GM12878 (cell line): Measurements from ENCODE around the gene ZFP91. TPM values are rescaled to one million over a fixed set of nuclear protein-coding genes. Genes with fewer than 3 reads are reported as not detected.

Experiments
- ATAC-seq: fragments of 200-7000 bp; cut with Tn5 transposase; 3 replicates; pipeline ENCODE4 v1.9.1; 2020; ENCODE audit warnings: mild to moderate bottlenecking, moderate library complexity
- BruUV-seq: library from RNA; stranded (reverse); fragments of 400-500 nt; replicated peaks from 2 replicates; lab custom pipeline; 2021; lab: Mats Ljungman, UMichigan
- CTCF ChIA-PET: fragments of 300-600 bp; sonication (Branson Sonifier 250); formaldehyde crosslinking; extraction: SDS; loops from one replicate; lab custom pipeline; 2021; ENCODE audit warnings: inconsistent platforms; lab: Yijun Ruan, JAX
- POLR2A ChIA-PET: fragments of 350-600 bp; formaldehyde crosslinking; extraction: SDS; loops from one replicate; lab custom pipeline; 2021; ENCODE audit warnings: inconsistent platforms; lab: Charles Lee
- RAD21 ChIA-PET: fragments of 300-600 bp; sonication (Branson Sonifier 250); formaldehyde crosslinking; loops from one replicate; lab custom pipeline; 2023; ENCODE audit warnings: antibody characterized with exemption; ENCODE audit not compliant: unreplicated experiment; lab: Charles Lee
- SMC1A ChIA-PET: fragments of 300-600 bp; sonication (Branson Sonifier 250); formaldehyde crosslinking; loops from one replicate; lab custom pipeline; 2023; ENCODE audit not compliant: unreplicated experiment, uncharacterized antibody; lab: Charles Lee
- DNase-seq: peaks from one replicate; pipeline ENCODE4 v3.0.0-alpha.2; 2011; ENCODE audit warnings: low read depth, low spot score
- FAIRE-seq: peaks from 3 replicates; lab custom pipeline; 2011; peaks lifted over from hg19 to GRCh38; lab: Jason Lieb, UNC
- H2AFZ ChIP-seq: 2 replicates; pipeline ENCODE4 v1.6.0; 2011; ENCODE audit warnings: low read depth, low read length, control low read depth; ENCODE audit not compliant: control insufficient read depth
- H3K27ac ChIP-seq: 2 replicates; pipeline ENCODE4 v1.5.1; 2011; ENCODE audit warnings: control low read depth; ENCODE audit not compliant: control insufficient read depth, insufficient read depth
- H3K27me3 ChIP-seq, 2 experiments: replicated peaks in 1 of 2; 2 replicates each; pipeline versions ENCODE4 v1.6.0 to v1.6.1; 2011; ENCODE audit warnings: low read length in 1 of 2; ENCODE audit not compliant: control insufficient read depth in 2 of 2, insufficient read depth in 2 of 2
- H3K36me3 ChIP-seq, 2 experiments: 2 replicates each; pipeline ENCODE4 v1.5.1; 2011; ENCODE audit warnings: low read length in 1 of 2; ENCODE audit not compliant: control insufficient read depth in 2 of 2, insufficient read depth in 2 of 2
- H3K4me1 ChIP-seq: 2 replicates; pipeline ENCODE4 v1.6.1; 2011; ENCODE audit warnings: mild to moderate bottlenecking, low read length, moderate library complexity, mixed read lengths; ENCODE audit not compliant: control insufficient read depth, insufficient read depth
- H3K4me2 ChIP-seq: 2 replicates; pipeline ENCODE4 v1.6.0; 2011; ENCODE audit warnings: control low read depth; ENCODE audit not compliant: control insufficient read depth, insufficient read depth
- H3K4me3 ChIP-seq: fragments of 200-600 bp; sonication (generic); 2 replicates; pipeline ENCODE4 v1.5.1; 2016
- H3K79me2 ChIP-seq: 2 replicates; pipeline ENCODE4 v1.6.0; 2011; ENCODE audit warnings: low read length; ENCODE audit not compliant: control insufficient read depth, insufficient read depth
- H3K9ac ChIP-seq: 2 replicates; pipeline ENCODE4 v1.8.0; 2011; ENCODE audit warnings: low read length, control low read depth, mixed read lengths; ENCODE audit not compliant: control insufficient read depth, insufficient read depth
- H3K9me3 ChIP-seq: replicated peaks from 3 replicates; pipeline ENCODE4 v1.5.1; 2011; ENCODE audit warnings: mild to moderate bottlenecking, low read length; ENCODE audit not compliant: control insufficient read depth, insufficient read depth
- H4K20me1 ChIP-seq: 2 replicates; pipeline ENCODE4 v1.6.0; 2011; ENCODE audit not compliant: control insufficient read depth, insufficient read depth
- CBFB ChIP-seq: IDR thresholded peaks from 2 replicates; pipeline ENCODE4 v1.6.1; 2016; ENCODE audit warnings: antibody characterized with exemption, low read depth
- CHD2 ChIP-seq: IDR thresholded peaks from 2 replicates; pipeline ENCODE4 v1.6.1; 2011; ENCODE audit warnings: low read depth, low read length, improper control_type of control experiment, borderline replicate concordance
- E2F4 ChIP-seq: IDR thresholded peaks from 2 replicates; pipeline ENCODE4 v1.6.1; 2012; ENCODE audit warnings: low read depth, low read length, improper control_type of control experiment
- ESRRA ChIP-seq: IDR thresholded peaks from 2 replicates; pipeline ENCODE4 v1.6.1; 2012; ENCODE audit warnings: mild to moderate bottlenecking, low read length, improper control_type of control experiment
- ETV6 ChIP-seq, 2 experiments: fragments of 450-650 bp in 1 of 2; IDR thresholded peaks in 1 of 2; conservative IDR thresholded peaks in 1 of 2; 2 replicates each; pipeline ENCODE4 v1.6.1; 2014; ENCODE audit warnings: antibody characterized with exemption in 1 of 2, borderline replicate concordance in 1 of 2, low read depth in 1 of 2, mild to moderate bottlenecking in 1 of 2, moderate library complexity in 1 of 2
- HDAC6 ChIP-seq: fragments of 200-600 bp; sonication (generic); IDR thresholded peaks from one replicate; pipeline ENCODE4 v1.8.0; 2017; ENCODE audit warnings: antibody characterized with exemption; ENCODE audit not compliant: unreplicated experiment
- MTA3 ChIP-seq: IDR thresholded peaks from 2 replicates; pipeline ENCODE4 v1.6.1; 2012; ENCODE audit warnings: low read length, inconsistent platforms, borderline replicate concordance
- MYB ChIP-seq: fragments of 150-350 bp; IDR thresholded peaks from 2 replicates; pipeline ENCODE4 v1.6.1; 2014; ENCODE audit warnings: mild to moderate bottlenecking, low read depth, low read length, borderline replicate concordance
- MYC ChIP-seq: IDR thresholded peaks from 2 replicates; pipeline ENCODE4 v1.6.1; 2011; ENCODE audit warnings: mild to moderate bottlenecking, low read length, moderate library complexity, inconsistent platforms; ENCODE audit not compliant: insufficient read depth, insufficient replicate concordance, insufficient read length, severe bottlenecking
- RAD21 ChIP-seq: IDR thresholded peaks from 2 replicates; pipeline ENCODE4 v1.6.1; 2011; ENCODE audit warnings: mild to moderate bottlenecking, low read depth, low read length, moderate library complexity; ENCODE audit not compliant: insufficient read depth
- RELA ChIP-seq: fragments of 450-650 bp; IDR thresholded peaks from 2 replicates; pipeline ENCODE4 v1.8.0; 2014; ENCODE audit warnings: borderline replicate concordance; ENCODE audit not compliant: partially characterized antibody
- SKIL ChIP-seq: fragments of 450-650 bp; IDR thresholded peaks from 2 replicates; pipeline ENCODE4 v1.6.1; 2017; ENCODE audit warnings: mild to moderate bottlenecking, low read depth, inconsistent platforms; ENCODE audit not compliant: poor library complexity, severe bottlenecking
- SMAD1 ChIP-seq: fragments of 450-650 bp; IDR thresholded peaks from 2 replicates; pipeline ENCODE4 v1.6.1; 2018; ENCODE audit warnings: mild to moderate bottlenecking, low read depth; ENCODE audit not compliant: partially characterized antibody
- ZNF207 ChIP-seq: fragments of 450-650 bp; IDR thresholded peaks from 2 replicates; pipeline ENCODE4 v1.6.1; 2014; ENCODE audit warnings: antibody characterized with exemption, mild to moderate bottlenecking, borderline replicate concordance
- in situ Hi-C: fragments of 300-500 bp; cut with MboI; formaldehyde crosslinking; loops from 9 replicates; pipeline ENCODE4 v1.14.3; 2018; ENCODE audit warnings: mixed read lengths
- intact Hi-C: fragments of 100-400 bp; cut with micrococcal nuclease; formaldehyde crosslinking; loops from one replicate; pipeline ENCODE4 v1.14.2; 2022; ENCODE audit not compliant: unreplicated experiment
- polyA plus RNA-seq, 11 experiments: library from polyadenylated mRNA; depleted of rRNA in 4 of 11; unstranded in 6 of 11; stranded (reverse) in 5 of 11; fragments of >200 nt; fragmentation: Nextera tagmentation in 4 of 11; fragmentation: Illumina TruSeq in 1 of 11; extraction: Ambion mirVana in 4 of 11; extraction: Trizol in 1 of 11; gene quantifications; 1 replicate in 1 of 11; 2 replicates in 10 of 11; pipeline versions ENCODE4 v1.2.1 to v1.2.3, GENCODE V29; 2011 to 2016; ENCODE audit warnings: inconsistent platforms in 2 of 11, missing spikeins in 2 of 11, low read depth in 1 of 11
- total RNA-seq, 4 experiments: library from RNA; depleted of rRNA in 3 of 4; stranded (reverse); fragments of >200 nt in 3 of 4; fragmentation: Illumina TruSeq in 1 of 4; extraction: Trizol in 1 of 4; gene quantifications; 2 replicates each; pipeline versions ENCODE4 v1.2.1 to v1.2.3, GENCODE V29; 2013 to 2021
- TF ChIP-seq, protein P1 (sequence below): fragments of 450-650 bp; IDR thresholded peaks from 2 replicates; pipeline ENCODE4 v1.6.1; 2017; ENCODE audit warnings: mild to moderate bottlenecking, moderate library complexity

Gene ZFP91
- total and polyA plus RNA-seq, 10 of the 15 experiments (the other 5 are each of a cell fraction or from before 2014, with no cell fraction given) = 12.9 to 54.1 (median 31.7) TPM

- TF ChIP-seq SKIL (no peak), RAD21 (no peak), MTA3 (no peak), ZNF207 (no peak), MYC (no peak), CHD2 (no peak), HDAC6 (no peak)
Observed at GRCh38 chr11:58562375-58562800, 16.5 kb upstream of the ZFP91 start (continued).

DNA sequence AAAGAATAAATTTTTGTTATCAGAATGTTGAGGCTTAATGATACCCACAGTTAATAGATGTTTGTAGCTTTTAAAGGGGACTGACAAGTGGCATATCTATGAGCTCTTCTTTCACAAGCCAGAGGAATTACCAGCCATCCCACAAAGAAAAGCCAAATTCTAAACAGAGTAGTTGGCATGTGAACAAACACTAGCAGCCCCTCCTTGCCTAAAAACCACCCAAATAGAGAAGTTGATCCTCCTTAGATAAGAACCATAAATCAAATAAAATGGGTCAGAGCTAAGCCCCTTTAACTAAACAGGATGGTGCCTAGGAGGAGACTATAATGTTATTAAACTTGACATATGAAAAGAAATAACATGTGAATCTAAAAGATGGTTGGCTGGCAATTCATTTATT is 14.6 kb upstream of the ZFP91 start:
- peaks cover 5 to 20% of the 10 kb centered on the region in 2 experiments for H3K36me3 ChIP-seq
- ATAC-seq (no peak), DNase-seq (no peak), FAIRE-seq (no peak)
- no peaks in the 10 kb centered on the region for H3K9me3 ChIP-seq
- RAD21 ChIA-PET = interaction anchor here (0.8 to 1.6 kb wide), 4 partner anchors 9 to 66 kb away, joined by 3 to 6 read pairs (median 4); partner anchors contain the start of gene LPXN
- intact Hi-C loops = no loop called here
- H3K4me2 ChIP-seq = no peak overlapping the region
- H3K27ac ChIP-seq = no peak overlapping the region
- H3K4me1 ChIP-seq = peaks cover 19% of the 10 kb centered on the region
- SMC1A ChIA-PET = interaction anchor here (0.8 to 2.2 kb wide), 5 partner anchors 9 to 66 kb away, joined by 3 to 7 read pairs (median 3); no protein-coding TSS in a partner anchor
- in situ Hi-C loops = loop anchor here (10.0 kb wide), 1 partner anchor 221 kb away; no protein-coding TSS in a partner anchor
- H2AFZ ChIP-seq = no peak overlapping the region
- no peaks in the 10 kb centered on the region for H3K27me3 ChIP-seq
- no TSS peak for BruUV-seq
- POLR2A ChIA-PET = interaction anchor here (0.5 to 1.5 kb wide), 4 partner anchors 14 to 920 kb away, joined by 3 to 6 read pairs (median 4); no protein-coding TSS in a partner anchor
- H3K4me3 ChIP-seq = no peak overlapping the region
- CTCF ChIA-PET = interaction anchor here (0.7 to 2.2 kb wide), 8 partner anchors 9 to 495 kb away, joined by 3 to 11 read pairs (median 6); partner anchors contain the start of genes CNTF and LPXN
- no peak overlapping the region for H3K9ac ChIP-seq
- peaks cover 4% of the 10 kb centered on the region; the same call in 1 of the 2 replicates for H4K20me1 ChIP-seq
- H3K79me2 ChIP-seq = peaks cover 59% of the 10 kb centered on the region
- TF ChIP-seq CBFB (no peak), E2F4 (no peak), ETV6 (conservative IDR thresholded peaks at IDR 0.05 in 1 of 2, IDR thresholded peaks at IDR 0.05 in 1 of 2; ENCODE audit: borderline replicate concordance in 1 of 2, low read depth in 1 of 2) (no peak), RELA (no peak), ESRRA (no peak), MYB (no peak), SMAD1 (no peak)
- TF ChIP-seq, protein P1, sequence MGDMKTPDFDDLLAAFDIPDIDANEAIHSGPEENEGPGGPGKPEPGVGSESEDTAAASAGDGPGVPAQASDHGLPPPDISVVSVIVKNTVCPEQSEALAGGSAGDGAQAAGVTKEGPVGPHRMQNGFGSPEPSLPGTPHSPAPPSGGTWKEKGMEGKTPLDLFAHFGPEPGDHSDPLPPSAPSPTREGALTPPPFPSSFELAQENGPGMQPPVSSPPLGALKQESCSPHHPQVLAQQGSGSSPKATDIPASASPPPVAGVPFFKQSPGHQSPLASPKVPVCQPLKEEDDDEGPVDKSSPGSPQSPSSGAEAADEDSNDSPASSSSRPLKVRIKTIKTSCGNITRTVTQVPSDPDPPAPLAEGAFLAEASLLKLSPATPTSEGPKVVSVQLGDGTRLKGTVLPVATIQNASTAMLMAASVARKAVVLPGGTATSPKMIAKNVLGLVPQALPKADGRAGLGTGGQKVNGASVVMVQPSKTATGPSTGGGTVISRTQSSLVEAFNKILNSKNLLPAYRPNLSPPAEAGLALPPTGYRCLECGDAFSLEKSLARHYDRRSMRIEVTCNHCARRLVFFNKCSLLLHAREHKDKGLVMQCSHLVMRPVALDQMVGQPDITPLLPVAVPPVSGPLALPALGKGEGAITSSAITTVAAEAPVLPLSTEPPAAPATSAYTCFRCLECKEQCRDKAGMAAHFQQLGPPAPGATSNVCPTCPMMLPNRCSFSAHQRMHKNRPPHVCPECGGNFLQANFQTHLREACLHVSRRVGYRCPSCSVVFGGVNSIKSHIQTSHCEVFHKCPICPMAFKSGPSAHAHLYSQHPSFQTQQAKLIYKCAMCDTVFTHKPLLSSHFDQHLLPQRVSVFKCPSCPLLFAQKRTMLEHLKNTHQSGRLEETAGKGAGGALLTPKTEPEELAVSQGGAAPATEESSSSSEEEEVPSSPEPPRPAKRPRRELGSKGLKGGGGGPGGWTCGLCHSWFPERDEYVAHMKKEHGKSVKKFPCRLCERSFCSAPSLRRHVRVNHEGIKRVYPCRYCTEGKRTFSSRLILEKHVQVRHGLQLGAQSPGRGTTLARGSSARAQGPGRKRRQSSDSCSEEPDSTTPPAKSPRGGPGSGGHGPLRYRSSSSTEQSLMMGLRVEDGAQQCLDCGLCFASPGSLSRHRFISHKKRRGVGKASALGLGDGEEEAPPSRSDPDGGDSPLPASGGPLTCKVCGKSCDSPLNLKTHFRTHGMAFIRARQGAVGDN = no peak
